GM13976 (cell line): Measurements from ENCODE around the gene STARD3.

Experiments
- DNase-seq: peaks from one replicate; pipeline ENCODE4 v3.0.0; 2012; ENCODE audit warnings: low spot score
- in situ Hi-C: fragments of 300-500 bp; cut with MboI; formaldehyde crosslinking; loops from one replicate; pipeline ENCODE4 v1.12.0; 2022; ENCODE audit warnings: low sequenced_read_pairs, mixed read lengths, inconsistent platforms; ENCODE audit not compliant: unreplicated experiment
- TF ChIP-seq, protein P1 (sequence below): IDR thresholded peaks from 2 replicates; pipeline ENCODE4 v1.5.1; 2012; ENCODE audit warnings: borderline replicate concordance, mild to moderate bottlenecking; ENCODE audit not compliant: insufficient read depth; ENCODE audit errors: extremely low read depth, missing control alignments, control extremely low read depth

The STARD3 gene

GRCh38 chr17:39666601-39667261 lies 29.8 kb downstream of the STARD3 start:
- DNase-seq = no peak
- in situ Hi-C loops = no loop called here

DNA sequence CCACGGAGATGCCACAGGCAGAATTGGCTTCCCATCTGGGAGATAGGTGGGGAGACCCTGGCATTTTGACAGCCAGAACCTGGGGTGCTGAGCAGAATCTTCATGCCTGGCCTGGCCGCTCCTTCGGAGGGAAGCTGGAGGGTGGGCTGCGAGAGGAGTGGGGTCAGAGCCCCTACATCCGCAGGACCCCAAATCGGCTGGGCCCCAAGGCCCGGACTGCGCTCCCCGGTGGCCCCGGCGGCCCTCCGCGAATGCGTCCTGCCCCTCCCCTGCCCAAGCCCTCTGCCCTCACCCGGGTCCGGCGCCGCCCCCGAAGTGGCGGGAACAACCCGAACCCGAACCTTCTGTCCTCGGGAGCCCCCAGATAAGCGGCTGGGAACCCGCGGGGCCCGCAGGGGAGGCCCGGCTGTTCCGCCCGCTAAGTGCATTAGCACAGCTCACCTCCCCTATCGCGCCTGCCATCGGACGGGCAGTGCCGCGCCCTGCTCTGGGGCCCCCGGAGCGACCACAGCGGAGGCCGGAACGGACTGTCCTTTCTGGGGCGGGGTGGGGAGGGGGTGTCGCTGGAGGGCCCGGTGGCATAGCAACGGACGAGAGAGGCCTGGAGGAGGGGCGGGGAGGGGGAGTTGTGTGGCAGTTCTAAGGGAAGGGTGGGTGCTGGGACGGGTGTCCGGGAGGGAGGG lies 30.5 kb downstream of the STARD3 start:
- TF ChIP-seq, protein P1, sequence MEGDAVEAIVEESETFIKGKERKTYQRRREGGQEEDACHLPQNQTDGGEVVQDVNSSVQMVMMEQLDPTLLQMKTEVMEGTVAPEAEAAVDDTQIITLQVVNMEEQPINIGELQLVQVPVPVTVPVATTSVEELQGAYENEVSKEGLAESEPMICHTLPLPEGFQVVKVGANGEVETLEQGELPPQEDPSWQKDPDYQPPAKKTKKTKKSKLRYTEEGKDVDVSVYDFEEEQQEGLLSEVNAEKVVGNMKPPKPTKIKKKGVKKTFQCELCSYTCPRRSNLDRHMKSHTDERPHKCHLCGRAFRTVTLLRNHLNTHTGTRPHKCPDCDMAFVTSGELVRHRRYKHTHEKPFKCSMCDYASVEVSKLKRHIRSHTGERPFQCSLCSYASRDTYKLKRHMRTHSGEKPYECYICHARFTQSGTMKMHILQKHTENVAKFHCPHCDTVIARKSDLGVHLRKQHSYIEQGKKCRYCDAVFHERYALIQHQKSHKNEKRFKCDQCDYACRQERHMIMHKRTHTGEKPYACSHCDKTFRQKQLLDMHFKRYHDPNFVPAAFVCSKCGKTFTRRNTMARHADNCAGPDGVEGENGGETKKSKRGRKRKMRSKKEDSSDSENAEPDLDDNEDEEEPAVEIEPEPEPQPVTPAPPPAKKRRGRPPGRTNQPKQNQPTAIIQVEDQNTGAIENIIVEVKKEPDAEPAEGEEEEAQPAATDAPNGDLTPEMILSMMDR = no peak
- in situ Hi-C loops = no loop called here
- DNase-seq = no peak

More at GRCh38 chr17:39666601-39667261, 29.8 kb downstream of the STARD3 start:
- TF ChIP-seq, protein P1 = no peak

DNA sequence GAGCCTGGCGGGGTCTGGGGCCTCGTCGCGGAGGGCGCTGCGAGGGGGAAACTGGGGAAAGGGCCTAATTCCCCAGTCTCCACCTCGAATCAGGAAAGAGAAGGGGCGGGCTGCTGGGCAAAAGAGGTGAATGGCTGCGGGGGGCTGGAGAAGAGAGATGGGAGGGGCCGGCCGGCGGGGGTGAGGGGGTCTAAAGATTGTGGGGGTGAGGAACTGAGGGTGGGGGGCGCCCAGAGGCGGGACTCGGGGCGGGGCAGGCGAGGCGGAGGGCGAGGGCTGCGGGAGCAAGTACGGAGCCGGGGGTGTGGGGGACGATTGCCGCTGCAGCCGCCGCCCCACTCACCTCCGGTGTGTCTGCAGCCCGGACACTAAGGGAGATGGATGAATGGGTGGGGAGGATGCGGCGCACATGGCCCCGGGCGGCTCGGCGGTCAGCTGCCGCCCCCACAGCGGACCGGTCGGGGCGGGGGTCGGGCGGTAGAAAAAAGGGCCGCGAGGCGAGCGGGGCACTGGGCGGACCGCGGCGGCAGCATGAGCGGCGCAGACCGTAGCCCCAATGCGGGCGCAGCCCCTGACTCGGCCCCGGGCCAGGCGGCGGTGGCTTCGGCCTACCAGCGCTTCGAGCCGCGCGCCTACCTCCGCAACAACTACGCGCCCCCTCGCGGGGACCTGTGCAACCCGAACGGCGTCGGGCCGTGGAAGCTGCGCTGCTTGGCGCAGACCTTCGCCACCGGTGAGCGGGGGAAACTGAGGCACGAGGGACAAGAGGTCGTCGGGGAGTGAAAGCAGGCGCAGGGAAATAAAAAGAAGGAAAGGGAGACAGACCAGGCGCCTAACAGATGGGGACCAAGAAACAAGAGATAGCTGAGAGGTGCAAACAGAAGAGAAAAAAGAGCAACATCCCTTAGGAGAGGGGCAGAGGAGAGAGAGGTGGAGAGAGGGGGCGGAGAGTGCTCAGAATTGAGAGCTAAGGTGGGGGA lies 31.3 kb downstream of the STARD3 start, which contains the start of gene PNMT:
PNMT (plus strand) TSS at position 509 of the 980 bp plus-strand sequence; CDS start at position 532, 23 bp downstream.
- DNase-seq = peak; percentile 86
- TF ChIP-seq, protein P1 = peak; percentile 89
- in situ Hi-C loops = no loop called here

DNA sequence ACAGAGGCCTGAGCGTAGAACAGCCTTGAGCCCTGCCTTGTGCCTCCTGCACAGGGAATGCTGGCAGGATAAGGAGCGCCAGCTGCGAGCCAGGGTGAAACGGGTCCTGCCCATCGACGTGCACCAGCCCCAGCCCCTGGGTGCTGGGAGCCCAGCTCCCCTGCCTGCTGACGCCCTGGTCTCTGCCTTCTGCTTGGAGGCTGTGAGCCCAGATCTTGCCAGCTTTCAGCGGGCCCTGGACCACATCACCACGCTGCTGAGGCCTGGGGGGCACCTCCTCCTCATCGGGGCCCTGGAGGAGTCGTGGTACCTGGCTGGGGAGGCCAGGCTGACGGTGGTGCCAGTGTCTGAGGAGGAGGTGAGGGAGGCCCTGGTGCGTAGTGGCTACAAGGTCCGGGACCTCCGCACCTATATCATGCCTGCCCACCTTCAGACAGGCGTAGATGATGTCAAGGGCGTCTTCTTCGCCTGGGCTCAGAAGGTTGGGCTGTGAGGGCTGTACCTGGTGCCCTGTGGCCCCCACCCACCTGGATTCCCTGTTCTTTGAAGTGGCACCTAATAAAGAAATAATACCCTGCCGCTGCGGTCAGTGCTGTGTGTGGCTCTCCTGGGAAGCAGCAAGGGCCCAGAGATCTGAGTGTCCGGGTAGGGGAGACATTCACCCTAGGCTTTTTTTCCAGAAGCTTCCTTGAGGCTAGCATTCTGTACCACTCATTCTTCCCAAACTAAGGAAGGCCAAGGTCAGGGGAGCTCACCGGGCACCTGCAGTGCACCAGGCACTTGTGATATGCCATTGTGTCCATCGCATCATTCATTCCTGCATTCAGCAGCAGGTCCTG lies 33.2 kb downstream of the STARD3 start:
- TF ChIP-seq, protein P1 = no peak
- in situ Hi-C loops = no loop called here
- DNase-seq = no peak

GRCh38 chr17:39670746-39671145 lies 33.8 kb downstream of the STARD3 start:
- no peak for DNase-seq
- TF ChIP-seq, protein P1 = no peak
- in situ Hi-C loops = no loop called here
